Measurements from ENCODE around the gene ADH4.
"Not testable (repeated sequence)": the region's sequence is repeated elsewhere in the genome, so short reads cannot be mapped to it uniquely, and the experiment has no call there.

Gene ADH4

DNA sequence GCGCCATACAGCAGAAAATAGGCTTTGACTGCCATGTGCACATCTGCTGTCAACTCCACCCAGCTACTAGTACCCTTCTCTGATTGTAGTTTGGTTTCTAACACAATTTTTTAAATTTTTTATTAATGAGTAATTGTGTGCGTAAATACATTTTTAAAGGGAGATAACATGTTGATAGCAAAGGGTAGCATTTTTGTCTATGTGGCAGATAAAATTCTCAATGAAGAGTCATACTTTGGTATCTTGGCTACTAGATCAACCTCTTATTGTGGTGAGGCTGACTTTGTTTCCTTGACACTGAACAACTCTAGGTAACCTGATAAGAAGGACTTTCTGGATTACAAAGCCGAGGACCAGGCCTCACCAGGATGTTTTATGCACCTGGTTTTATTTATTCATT lies 9.5 kb downstream of the ADH4 start:
- DNase-seq (ENCODE audit: low spot score), result no peak

- DNase-seq (ENCODE audit: low spot score), result no peak
Measured at GRCh38 chr4:99131378-99131777, 12.7 kb downstream of the ADH4 start.

- DNase-seq (ENCODE audit: low spot score), result no peak
Measured at GRCh38 chr4:99126376-99126775, 17.7 kb downstream of the ADH4 start.

GRCh38 chr4:99121008-99121407 lies 23.1 kb downstream of the ADH4 start:
- no peak for DNase-seq (ENCODE audit: low spot score)

DNA sequence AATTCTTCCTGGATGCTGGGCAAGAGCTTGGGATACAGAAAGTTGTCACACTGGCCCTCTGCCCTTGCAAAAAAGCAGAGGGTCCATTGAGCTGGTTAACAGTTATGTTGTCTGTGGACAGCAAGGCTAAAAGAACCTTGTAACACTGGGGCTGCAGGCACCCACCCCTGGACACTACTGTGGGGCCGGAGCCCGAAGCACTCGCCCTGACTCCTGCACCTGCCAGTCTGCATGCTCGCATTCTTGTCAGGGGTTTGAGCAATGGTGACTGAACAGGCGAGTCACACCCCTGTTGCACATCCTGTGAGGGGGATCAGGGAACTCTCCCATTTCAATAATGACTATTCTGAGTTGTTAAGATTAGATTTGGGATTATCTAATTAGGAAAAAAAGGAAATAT lies 23.6 kb downstream of the ADH4 start:
- DNase-seq (ENCODE audit: low spot score), result no peak

DNA sequence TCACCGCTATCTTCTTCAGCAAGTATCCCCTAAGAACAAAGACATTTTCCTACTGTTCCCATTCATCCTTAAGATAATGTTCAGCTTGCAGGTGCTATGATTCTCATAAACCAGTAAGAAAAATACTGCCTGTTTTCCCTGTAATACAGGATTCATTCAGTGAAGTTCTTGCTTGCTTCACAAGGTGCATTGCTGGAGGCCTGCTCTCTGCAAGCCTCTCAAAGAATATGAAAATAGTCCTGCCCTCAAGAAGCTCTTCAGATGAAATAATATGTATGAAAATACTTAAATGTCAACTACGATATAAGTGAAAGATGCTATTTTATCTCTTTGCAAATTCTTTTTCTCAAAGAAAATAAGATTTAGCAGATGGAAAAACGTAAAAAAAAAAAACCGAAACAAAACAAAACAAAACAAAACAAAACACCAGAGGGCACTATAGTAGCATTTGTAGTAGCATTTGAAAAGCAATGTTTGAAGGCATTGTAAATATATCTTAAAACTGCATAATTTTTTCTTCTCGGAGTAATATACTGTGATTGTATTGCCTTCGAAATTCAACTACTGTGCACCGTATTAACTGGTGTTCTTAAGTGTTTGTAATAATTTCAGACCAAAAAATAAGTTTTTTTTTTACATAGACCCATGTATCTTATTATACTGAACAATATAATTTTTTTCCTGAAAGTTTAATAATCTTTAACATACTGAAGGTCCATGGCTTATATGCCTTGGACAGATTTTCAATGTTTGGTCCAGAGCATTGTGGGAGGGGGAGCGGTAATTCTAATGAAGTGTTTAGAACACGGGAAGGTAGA lies 26.0 kb downstream of the ADH4 start:
- peak; percentile 7 for DNase-seq (ENCODE audit: low spot score)

- DNase-seq (ENCODE audit: low spot score), result not testable (repeated sequence)
Measured at GRCh38 chr4:99117122-99117841, 26.8 kb downstream of the ADH4 start.

DNA sequence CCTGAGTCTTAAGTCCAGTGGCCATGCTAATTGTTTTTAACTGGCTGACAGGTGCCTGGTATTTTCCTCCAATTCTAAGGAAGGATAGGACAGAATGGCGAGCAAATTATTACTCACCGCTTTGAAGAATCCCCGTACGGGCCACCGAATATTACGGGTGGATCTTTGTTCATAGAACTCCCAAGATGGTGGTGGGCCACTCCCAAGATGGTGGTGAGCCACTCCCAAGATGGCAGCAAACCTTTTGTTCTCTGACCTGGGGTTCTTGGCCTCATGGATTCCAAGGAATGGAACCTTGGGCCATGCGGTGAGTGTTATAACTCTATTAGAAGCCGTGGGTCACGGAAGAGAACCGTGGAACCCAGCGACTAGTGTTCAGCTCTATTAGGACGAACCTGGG lies 34.8 kb downstream of the ADH4 start:
- not testable (repeated sequence) for DNase-seq (ENCODE audit: low spot score)

DNA sequence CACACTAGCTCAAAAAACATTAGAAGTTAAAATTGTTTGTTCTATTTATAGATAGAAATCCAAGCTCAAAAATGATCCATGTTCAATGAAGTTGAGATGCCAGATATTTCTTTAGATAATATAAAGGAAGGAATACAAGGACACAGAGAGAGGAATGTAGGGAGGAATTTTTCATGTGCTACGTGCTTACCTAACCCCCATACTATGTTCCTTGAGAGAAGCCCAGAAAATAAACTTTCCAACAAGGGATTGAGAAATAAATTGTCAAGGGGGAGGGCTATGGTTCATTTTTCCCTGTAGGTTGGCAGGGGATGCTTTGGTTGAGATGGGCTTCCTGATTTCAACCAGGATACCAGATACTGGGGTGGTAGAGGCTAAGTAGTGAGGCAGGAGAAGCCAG lies 39.9 kb downstream of the ADH4 start:
- no peak for DNase-seq (ENCODE audit: low spot score)

DNA sequence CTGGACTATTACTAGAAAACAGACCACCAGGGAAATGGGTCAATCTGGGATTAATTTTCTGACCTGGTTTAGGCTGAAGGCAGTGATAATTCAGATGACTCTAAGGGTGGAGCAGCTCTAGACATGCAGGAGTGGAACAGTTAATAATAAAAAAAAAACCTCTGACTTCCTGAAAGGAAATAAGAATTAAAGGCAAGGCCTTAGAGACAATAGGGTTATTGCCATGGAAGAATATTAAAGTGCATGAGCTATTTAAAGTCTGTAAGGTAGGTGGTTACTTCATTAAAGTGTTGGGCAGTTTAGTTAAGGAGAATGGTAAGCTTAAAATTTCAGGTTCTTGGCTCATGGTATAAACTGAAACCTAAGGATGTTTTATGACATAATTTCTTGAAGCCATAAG lies 40.9 kb downstream of the ADH4 start:
- DNase-seq (ENCODE audit: low spot score), result no peak

DNA sequence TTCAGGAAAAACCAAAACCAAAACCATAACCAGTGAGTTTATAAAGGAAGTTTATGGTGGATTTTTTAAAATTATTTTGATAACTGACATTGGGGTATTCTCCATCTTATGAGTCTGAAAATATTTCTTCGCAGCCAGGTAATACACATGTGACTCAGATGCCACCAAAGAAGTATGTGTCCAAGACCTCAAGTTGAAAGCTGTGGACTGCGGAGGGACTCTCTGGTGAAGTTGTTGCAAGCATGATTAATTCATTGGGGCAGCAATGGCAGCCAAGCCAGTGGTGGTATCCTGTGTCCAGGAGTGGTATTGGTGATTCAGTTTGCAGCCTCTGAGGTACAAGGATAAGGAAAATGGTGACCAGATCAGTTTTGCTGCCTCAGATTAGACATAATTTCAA lies 41.5 kb downstream of the ADH4 start:
- DNase-seq (ENCODE audit: low spot score), result no peak

GRCh38 chr4:99100876-99101275 lies 43.2 kb downstream of the ADH4 start:
- DNase-seq (ENCODE audit: low spot score), result no peak

DNA sequence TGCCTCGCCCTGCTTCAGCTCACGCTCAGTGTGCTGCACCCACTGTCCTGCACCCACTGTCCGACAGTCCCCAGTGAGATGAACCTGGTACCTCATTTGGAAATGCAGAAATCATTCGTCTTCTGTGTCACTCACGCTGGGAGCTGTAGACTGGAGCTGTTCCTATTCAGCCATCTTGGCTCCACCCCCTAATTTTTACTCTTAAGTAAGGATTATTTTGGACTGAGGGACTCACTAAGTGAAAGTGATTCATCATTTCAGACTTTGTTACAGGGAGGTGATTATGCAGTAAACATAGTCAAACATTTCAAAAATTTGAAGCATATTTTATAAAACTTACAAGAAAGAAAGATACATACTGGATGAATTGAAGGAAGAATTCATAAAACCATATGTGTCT lies 44.3 kb downstream of the ADH4 start:
- not testable (repeated sequence) for DNase-seq (ENCODE audit: low spot score)

DNA sequence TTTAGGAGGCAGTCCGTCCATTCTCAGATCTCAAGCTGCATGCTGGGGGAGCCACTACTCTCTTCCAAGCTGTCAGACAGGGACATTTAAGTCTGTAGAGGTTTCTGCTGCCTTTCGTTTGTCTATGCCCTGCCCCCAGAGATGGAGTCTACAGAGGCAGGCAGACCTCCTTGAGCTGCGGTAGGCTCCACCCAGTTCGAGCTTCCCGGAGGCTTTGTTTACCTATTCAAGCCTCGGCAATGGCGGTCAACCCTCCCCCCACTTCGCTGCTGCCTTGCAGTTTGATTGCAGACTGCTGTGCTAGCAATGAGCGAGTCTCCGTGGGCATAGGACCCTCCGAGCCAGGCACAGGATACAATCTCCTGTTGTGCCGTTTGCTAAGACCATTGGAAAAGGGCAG lies 44.8 kb downstream of the ADH4 start:
- DNase-seq (ENCODE audit: low spot score), result no peak

DNA sequence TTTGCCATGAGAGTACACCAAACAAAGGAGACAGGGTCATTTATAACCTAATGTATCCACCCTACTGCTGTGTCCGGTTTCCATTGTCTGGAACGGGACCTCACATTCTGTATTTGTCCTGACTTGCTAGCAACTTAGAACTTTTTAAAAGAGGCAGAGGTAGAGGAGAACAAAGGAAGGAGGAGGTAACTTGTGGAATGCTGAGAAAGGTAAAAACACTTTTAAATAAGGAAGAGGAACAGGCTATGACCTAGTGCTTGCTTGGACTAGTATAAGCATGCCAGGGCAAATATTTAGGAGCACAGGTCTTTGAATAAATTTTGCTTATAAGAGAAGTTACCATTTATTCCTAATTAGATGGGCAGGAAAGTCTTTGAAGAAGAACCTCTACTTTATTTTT lies 52.3 kb downstream of the ADH4 start:
- DNase-seq (ENCODE audit: low spot score), result not testable (repeated sequence)

- no peak for DNase-seq (ENCODE audit: low spot score)
Measured at GRCh38 chr4:99091216-99091575, 52.9 kb downstream of the ADH4 start.

- DNase-seq (ENCODE audit: low spot score), result no peak
Measured at GRCh38 chr4:99090481-99091215, 53.4 kb downstream of the ADH4 start.

DNA sequence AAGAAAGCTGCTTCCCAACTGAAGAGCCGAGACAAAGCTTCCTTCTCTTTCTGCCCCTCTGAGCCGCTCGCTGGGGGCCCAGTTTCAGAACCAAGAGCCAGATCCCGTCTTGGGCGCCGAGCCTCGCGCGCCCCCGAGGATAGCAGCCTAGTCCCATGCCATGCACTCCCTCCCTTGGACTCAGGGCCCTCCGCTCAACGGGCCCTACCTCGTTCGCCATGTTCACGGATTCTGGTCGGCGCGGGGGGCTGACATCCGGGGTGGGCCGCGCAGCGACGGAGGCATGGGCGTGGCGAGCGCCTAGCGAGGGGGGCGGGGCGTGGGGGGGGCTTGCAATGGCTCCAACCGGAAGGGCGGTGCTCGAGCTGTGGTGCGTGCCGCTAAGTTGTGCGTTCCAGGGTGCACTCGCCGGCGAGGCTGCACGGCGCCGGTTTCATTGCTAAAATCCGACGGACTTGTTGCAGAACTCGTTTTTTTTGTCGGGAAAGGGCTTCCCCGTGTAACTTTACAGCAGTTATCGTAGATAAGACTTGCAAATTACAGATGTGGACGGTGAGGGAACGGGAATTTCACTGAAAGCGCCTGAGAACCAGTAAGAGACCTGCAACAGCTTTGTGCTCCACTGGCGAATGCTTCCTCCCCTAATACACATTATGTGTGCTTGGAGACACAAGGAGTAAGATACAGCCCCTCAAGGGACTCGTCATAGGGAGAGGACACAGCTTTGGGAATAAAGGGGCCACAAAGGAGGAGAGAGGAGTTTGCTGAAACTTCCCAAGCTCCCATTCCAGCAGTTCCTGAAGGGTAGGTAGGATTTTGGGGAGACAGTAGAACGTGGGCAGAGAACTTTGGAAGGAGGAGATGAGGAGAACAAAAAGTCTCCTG lies 55.4 kb downstream of the ADH4 start, which contains the start of gene ADH5:
Gene ADH5, minus strand, starts transcription at position 308 of the 885 bp plus-strand sequence. Its CDS starts 88 bp downstream, at position 220.
- DNase-seq (ENCODE audit: low spot score), result peak; percentile 72

DNA sequence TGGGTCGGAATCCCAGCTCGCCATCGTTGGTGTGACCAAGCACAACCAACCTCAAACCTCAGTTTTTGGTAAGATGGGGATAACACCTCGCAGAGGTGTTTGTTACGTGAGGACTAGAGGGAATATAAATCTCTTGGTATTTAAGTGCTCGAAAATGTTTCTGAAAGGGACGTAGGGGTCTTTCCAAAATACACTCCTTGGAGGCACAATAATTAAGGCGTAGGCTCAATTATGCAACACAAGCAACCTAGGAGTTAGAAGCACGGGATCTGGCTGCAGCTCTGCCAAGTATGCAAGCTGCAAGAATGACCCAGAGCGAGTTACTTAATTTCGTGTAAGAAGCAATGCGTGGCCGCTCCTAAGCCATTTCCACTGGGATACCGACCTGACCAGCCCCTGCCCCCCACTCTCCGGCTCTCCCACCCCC lies 56.1 kb downstream of the ADH4 start:
- DNase-seq (ENCODE audit: low spot score), result peak; percentile 79

GRCh38 chr4:99084595-99084994 lies 59.5 kb downstream of the ADH4 start:
- DNase-seq (ENCODE audit: low spot score), result no peak

- no peak for DNase-seq (ENCODE audit: low spot score)
Measured at GRCh38 chr4:99082192-99082591, 61.9 kb downstream of the ADH4 start.

- not testable (repeated sequence) for DNase-seq (ENCODE audit: low spot score)
Measured at GRCh38 chr4:99080869-99081268, 63.2 kb downstream of the ADH4 start.
